G401 (cell line): Measurements from ENCODE around the gene DLG4. TPM values are rescaled to one million over a fixed set of nuclear protein-coding genes. Genes with fewer than 3 reads are reported as not detected.

Experiments
- DNase-seq: peaks from one replicate; pipeline ENCODE4 v3.0.0-alpha.2; 2015; ENCODE audit warnings: low spot score
- in situ Hi-C: cut with HindIII; loops from 2 replicates; pipeline ENCODE4 v1.10.0; 2016; ENCODE audit warnings: low sequenced_read_pairs, mixed read lengths
- total RNA-seq: library from RNA; depleted of rRNA; stranded (reverse); fragments of >200 nt; shearing (Covaris generic); gene quantifications from 2 replicates; pipeline ENCODE4 v1.2.3, GENCODE V29; 2014; rRNA removed

DLG4 gene
- total RNA-seq, 1 experiment from 2014 or later: 15.5 TPM

DNA sequence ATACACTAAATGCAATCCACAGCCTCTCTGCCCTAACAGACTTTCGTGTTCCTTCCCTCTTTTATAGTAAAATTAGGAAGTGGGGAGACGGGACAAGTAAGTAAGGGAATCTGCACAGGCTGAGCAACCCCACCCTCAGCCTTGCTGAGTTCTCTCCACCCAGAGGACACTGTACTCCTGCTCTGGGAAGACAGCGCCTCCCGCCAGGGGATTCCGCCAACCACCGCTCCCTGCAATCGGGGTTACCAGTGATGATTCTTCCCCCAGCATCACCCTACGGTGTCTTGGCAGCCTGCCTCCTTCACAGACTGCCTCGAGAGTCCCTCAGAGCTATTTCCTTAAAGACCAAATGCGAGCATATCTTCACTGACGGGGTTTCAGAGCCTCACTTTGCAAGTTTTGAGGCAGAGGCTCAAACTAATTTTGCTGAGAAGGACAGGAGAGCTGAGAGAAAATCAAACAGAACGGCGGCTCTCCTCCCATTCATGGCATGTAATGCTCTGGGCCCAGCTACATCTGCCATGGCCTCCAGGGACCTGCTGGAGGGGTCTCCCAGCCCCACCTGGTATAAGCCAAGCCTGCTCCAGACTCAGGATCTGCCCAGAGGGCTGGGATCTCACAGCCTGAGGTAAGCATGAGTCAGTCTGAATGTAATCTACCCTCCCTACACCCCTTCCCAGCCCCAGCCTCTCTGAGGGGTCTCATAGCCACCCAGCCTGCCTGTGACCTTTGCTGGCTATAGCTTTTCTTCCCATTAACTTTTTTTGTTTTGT lies 82.3 kb downstream of the DLG4 start:
- no peak for DNase-seq
- in situ Hi-C loops: no loop called here

Other genes starting within 250 kb of the DLG4 start
- not detected in 2 replicates for gene ALOX12, start 223.8 kb downstream of the DLG4 start, total RNA-seq
- gene RNASEK, start 207.2 kb downstream of the DLG4 start, total RNA-seq: 189 and 195 TPM in 2 replicates
- gene BCL6B, start 196.8 kb downstream of the DLG4 start, total RNA-seq: not detected in 2 replicates
- 5.3 and 9.8 TPM in 2 replicates for gene SLC16A13, start 183.8 kb downstream of the DLG4 start, total RNA-seq
- not detected in 2 replicates for gene SLC16A11, start 175.7 kb downstream of the DLG4 start, total RNA-seq
- gene CLEC10A, start 139.6 kb downstream of the DLG4 start, total RNA-seq: not detected in 2 replicates
- not detected in 2 replicates for gene ASGR2, start 105.0 kb downstream of the DLG4 start, total RNA-seq
- gene ASGR1, start 40.5 kb downstream of the DLG4 start, total RNA-seq: 3.3 and 7.1 TPM in 2 replicates
- 399 and 405 TPM in 2 replicates for gene ACADVL, start 102 bp upstream of the DLG4 start, total RNA-seq
- 89.9 and 99.0 TPM in 2 replicates for gene DVL2, start 14.7 kb upstream of the DLG4 start, total RNA-seq
- gene PHF23, start 19.6 kb upstream of the DLG4 start, total RNA-seq: 113 and 121 TPM in 2 replicates
- gene GABARAP, start 22.6 kb upstream of the DLG4 start, total RNA-seq: 227 and 249 TPM in 2 replicates
- 18.3 and 26.8 TPM in 2 replicates for gene CTDNEP1, start 31.9 kb upstream of the DLG4 start, total RNA-seq
- gene ELP5, start 32.4 kb upstream of the DLG4 start, total RNA-seq: 74.1 and 95.6 TPM in 2 replicates
- gene CLDN7, start 42.6 kb upstream of the DLG4 start, total RNA-seq: 0.17 and 3.5 TPM in 2 replicates
- gene SLC2A4, start 61.9 kb upstream of the DLG4 start, total RNA-seq: 2.3 and 2.7 TPM in 2 replicates
- 20.5 and 20.9 TPM in 2 replicates for gene YBX2, start 74.8 kb upstream of the DLG4 start, total RNA-seq
- 1,140 and 1,147 TPM in 2 replicates for gene EIF5A, start 87.8 kb upstream of the DLG4 start, total RNA-seq
- gene GPS2, start 95.5 kb upstream of the DLG4 start, total RNA-seq: 109 and 113 TPM in 2 replicates
- gene NEURL4, start 109.5 kb upstream of the DLG4 start, total RNA-seq: 21.4 and 50.0 TPM in 2 replicates
- 0.61 TPM in 1 of 2 replicates, not detected in the other for gene ACAP1, start 116.7 kb upstream of the DLG4 start, total RNA-seq
- 12.0 and 14.3 TPM in 2 replicates for gene KCTD11, start 132.3 kb upstream of the DLG4 start, total RNA-seq
- not detected in 2 replicates for gene TMEM95, start 135.3 kb upstream of the DLG4 start, total RNA-seq
- not detected in 2 replicates for gene TNK1, start 161.3 kb upstream of the DLG4 start, total RNA-seq
- gene PLSCR3, start 174.7 kb upstream of the DLG4 start, total RNA-seq: 7.9 and 8.3 TPM in 2 replicates
- gene TMEM256, start 184.3 kb upstream of the DLG4 start, total RNA-seq: 200 and 369 TPM in 2 replicates
- 5.5 and 6.8 TPM in 2 replicates for gene NLGN2, start 188.0 kb upstream of the DLG4 start, total RNA-seq
- gene SPEM1, start 200.5 kb upstream of the DLG4 start, total RNA-seq: not detected in 2 replicates
- gene SPEM2, start 205.8 kb upstream of the DLG4 start, total RNA-seq: not detected in 2 replicates
- not detected in 2 replicates for gene SPEM3, start 209.0 kb upstream of the DLG4 start, total RNA-seq
- gene TMEM102, start 215.6 kb upstream of the DLG4 start, total RNA-seq: 4.6 and 4.9 TPM in 2 replicates
- 20.4 and 24.2 TPM in 2 replicates for gene FGF11, start 219.7 kb upstream of the DLG4 start, total RNA-seq
- 7.6 and 24.0 TPM in 2 replicates for gene CHRNB1, start 225.2 kb upstream of the DLG4 start, total RNA-seq